Esophagus muscularis mucosa (tissue), 4 donors: ENCODE results near the gene SORCS2.

Experiments used
- CTCF ChIP-seq, 3 experiments: fragments of 200-600 bp in 2 of 3; fragments of 450-650 bp in 1 of 3; sonication (generic) in 2 of 3; IDR thresholded peaks; one replicate each; pipeline ENCODE4 v1.5.1; 2017 to 2019; ENCODE audit warnings: antibody characterized with exemption in 3 of 3, mild to moderate bottlenecking in 2 of 3, moderate library complexity in 1 of 3
- EP300 ChIP-seq: sonication (generic); formaldehyde crosslinking; IDR thresholded peaks from one replicate; pipeline ENCODE4 v1.6.1; 2017; ENCODE audit warnings: antibody characterized with exemption
- POLR2A ChIP-seq: fragments of 450-650 bp; IDR thresholded peaks from one replicate; pipeline ENCODE4 v1.6.1; 2017; ENCODE audit warnings: antibody characterized with exemption, moderate library complexity, mild to moderate bottlenecking, low read depth
- POLR2AphosphoS5 ChIP-seq, 2 donors: sonication (generic); formaldehyde crosslinking; IDR thresholded peaks; one replicate each; pipeline ENCODE4 v1.6.1; 2017; ENCODE audit warnings: antibody characterized with exemption in 2 of 2

GRCh38 chr4:7309636-7310390 lies 117.5 kb downstream of the SORCS2 start:
- TF ChIP-seq CTCF (IDR thresholded peaks at IDR 0.05) (no peak), EP300 (no peak), POLR2A (no peak), POLR2AphosphoS5 (IDR thresholded peaks at IDR 0.05) (no peak)
